Mucosa of descending colon (tissue), 3 donors: ENCODE results near the gene NCR3LG1. TPM values are rescaled to one million over a fixed set of nuclear protein-coding genes. Genes with fewer than 3 reads are reported as not detected.

Experiments used
- ATAC-seq: fragments of 200-7000 bp; cut with Tn5 transposase; one replicate; pipeline ENCODE4 v1.9.1; 2020; ENCODE audit warnings: mild to moderate bottlenecking, moderate library complexity
- DNase-seq, 3 donors: peaks; one replicate each; pipeline ENCODE4 v3.0.0-alpha.2; 2020
- H3K36me3 ChIP-seq: fragments of 200-600 bp; one replicate; pipeline ENCODE4 v1.8.0; 2021; ENCODE audit warnings: low read depth, mild to moderate bottlenecking
- H3K4me1 ChIP-seq: fragments of 200-600 bp; one replicate; pipeline ENCODE4 v1.8.0; 2021; ENCODE audit warnings: low read depth, mild to moderate bottlenecking
- H3K4me3 ChIP-seq: fragments of 200-600 bp; one replicate; pipeline ENCODE4 v1.8.0; 2021; ENCODE audit warnings: mild to moderate bottlenecking
- H3K9me3 ChIP-seq: fragments of 200-600 bp; one replicate; pipeline ENCODE4 v1.8.0; 2021; ENCODE audit warnings: mild to moderate bottlenecking
- CTCF ChIP-seq: fragments of 200-600 bp; IDR thresholded peaks from one replicate; pipeline ENCODE4 v1.8.0; 2022; ENCODE audit warnings: antibody characterized with exemption, mild to moderate bottlenecking
- intact Hi-C, 2 donors: fragments of 100-400 bp; cut with DNase I in 1 of 2; cut with micrococcal nuclease in 1 of 2; formaldehyde crosslinking; loops; one replicate each; pipeline versions ENCODE4 v1.11.0 to v1.11.1; 2022; cut with DNase I, micrococcal nuclease
- total RNA-seq, 3 donors: library from RNA; stranded (reverse); fragmentation: NEBNext Ultra II Directional in 2 of 3; extraction: Animal tissue kit (Norgen Biotek cat#: 25700) in 2 of 3; gene quantifications; one replicate each; pipeline versions ENCODE4 v1.2.1 to v1.2.4, GENCODE V29; 2021 to 2023
- donor health status: DM: no; HTN: no; CAD: no; lungs with moderate emphysema.
- donor health status: DM: no; HTN: no; CAD: no.
- donor health status: DM: no; HTN: yes; CAD: no.

The NCR3LG1 gene
- total RNA-seq, 3 donors from 2014 or later, result 6.0 to 16.7 (median 10.7) TPM

DNA sequence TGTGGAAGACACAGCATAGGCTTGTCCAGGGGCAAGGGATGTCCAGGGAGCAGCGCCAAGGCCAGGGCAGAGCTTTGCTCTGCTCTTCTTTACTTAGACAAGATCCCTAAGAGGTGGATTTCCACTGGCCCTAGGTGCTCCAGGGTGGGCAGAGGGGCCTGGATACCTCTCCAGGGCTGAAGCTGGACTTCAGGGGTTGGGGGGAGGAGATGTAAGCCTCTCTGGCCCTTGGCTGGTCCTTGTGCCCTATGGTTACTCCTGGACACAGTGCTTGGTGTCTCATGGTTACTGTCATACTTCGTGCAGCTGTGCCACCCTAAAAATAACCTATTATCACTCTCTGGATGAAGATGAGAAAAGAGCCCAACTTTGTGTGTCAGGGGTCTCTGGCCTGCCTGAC lies 49.7 kb downstream of the NCR3LG1 start:
- no peaks in the 10 kb centered on the region for H3K9me3 ChIP-seq
- H3K4me1 ChIP-seq, result peaks cover 3% of the 10 kb centered on the region
- TF ChIP-seq CTCF, result no peak
- DNase-seq, result no peak
- intact Hi-C loops, result no loop called here
- no peaks in the 10 kb centered on the region for H3K36me3 ChIP-seq
- no peak overlapping the region for H3K4me3 ChIP-seq
- ATAC-seq, result no peak

DNA sequence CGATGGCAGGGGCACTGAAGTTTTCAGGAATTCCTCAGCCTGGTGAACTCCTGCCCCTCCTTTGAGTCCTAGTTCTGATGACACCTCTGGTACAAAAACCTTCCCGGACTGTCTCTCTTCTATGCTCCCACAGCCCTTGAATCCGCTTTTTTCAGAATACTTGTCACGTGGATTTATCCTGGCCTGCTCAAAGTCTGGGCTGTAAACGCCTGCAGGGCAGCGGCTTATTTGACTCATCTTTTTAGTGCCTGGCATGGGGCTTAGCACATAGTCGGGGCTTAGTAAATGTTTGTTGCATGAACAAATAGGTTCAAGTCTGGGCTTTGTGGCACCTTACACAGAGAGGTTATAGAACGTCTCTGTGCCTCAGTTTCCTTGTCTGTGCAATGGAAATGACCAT lies 50.2 kb downstream of the NCR3LG1 start:
- TF ChIP-seq CTCF, result no peak
- ATAC-seq, result no peak
- DNase-seq, result no peak
- Histone ChIP-seq H3K9me3 (no peaks in the 10 kb centered on the region), H3K36me3 (no peaks in the 10 kb centered on the region), H3K4me3 (no peak overlapping the region), H3K4me1 (peaks cover 6% of the 10 kb centered on the region)
- intact Hi-C loops, result no loop called here

DNA sequence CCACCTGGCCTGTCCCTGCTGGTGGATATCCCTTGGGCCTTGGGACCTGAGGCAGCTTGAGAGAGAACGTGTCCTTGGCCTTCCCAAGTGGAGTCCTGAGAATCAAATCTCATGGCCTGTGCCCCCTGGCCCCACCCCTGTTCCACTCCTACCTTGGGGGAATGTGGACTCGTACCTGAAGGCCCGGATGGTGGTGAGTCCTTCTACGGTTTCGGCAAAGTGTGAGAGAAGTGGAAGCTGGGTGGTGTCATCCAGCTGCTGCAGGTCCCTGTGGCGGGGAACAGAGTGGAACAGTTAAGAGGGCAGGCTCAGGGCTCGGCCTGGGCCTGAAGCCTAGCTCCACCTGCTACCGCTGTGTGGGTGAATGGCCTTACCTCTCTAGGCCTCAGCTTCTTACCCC lies 50.9 kb downstream of the NCR3LG1 start:
- Histone ChIP-seq H3K9me3 (no peaks in the 10 kb centered on the region), H3K36me3 (no peaks in the 10 kb centered on the region), H3K4me3 (no peak overlapping the region), H3K4me1 (peaks cover 6% of the 10 kb centered on the region)
- TF ChIP-seq CTCF, result no peak
- ATAC-seq (no peak), DNase-seq (no peak)
- intact Hi-C loops, result no loop called here

GRCh38 chr11:17403980-17404759 lies 52.6 kb downstream of the NCR3LG1 start:
- ATAC-seq (no peak), DNase-seq (peak in 1 of 3 donors; percentile 11)
- peaks cover 6% of the 10 kb centered on the region for H3K4me1 ChIP-seq
- H3K36me3 ChIP-seq, result no peaks in the 10 kb centered on the region
- intact Hi-C loops, result no loop called here
- no peaks in the 10 kb centered on the region for H3K9me3 ChIP-seq
- H3K4me3 ChIP-seq, result no peak overlapping the region
- TF ChIP-seq CTCF, result no peak

- no peaks in the 10 kb centered on the region for H3K9me3 ChIP-seq
- DNase-seq, result peak; percentile 52 to 78 (median 62)
- intact Hi-C loops, result no loop called here
- H3K4me1 ChIP-seq, result peaks cover 6% of the 10 kb centered on the region
- ATAC-seq, result peak; percentile 88
- no peak for TF ChIP-seq CTCF
- H3K36me3 ChIP-seq, result no peaks in the 10 kb centered on the region
- no peak overlapping the region for H3K4me3 ChIP-seq
Observed at GRCh38 chr11:17405232-17406005, 53.8 kb downstream of the NCR3LG1 start.
